Activated naive CD4-positive, alpha-beta T cell treated with anti-CD3 and anti-CD28 coated beads, Interleukin-2, amount 50 U/mL, for 72 hours (primary cell): ENCODE measurements around the gene GNRHR. TPM values are rescaled to one million over a fixed set of nuclear protein-coding genes. Genes with fewer than 3 reads are reported as not detected.
"Not testable (repeated sequence)": the region's sequence is repeated elsewhere in the genome, so short reads cannot be mapped to it uniquely, and the experiment has no call there.

Experiments
- ATAC-seq, 2 donors: fragments of 150-1000 bp; cut with Tn5 transposase; 2 replicates each; pipeline ENCODE4 v1.10.0; 2021; ENCODE audit warnings: mild to moderate bottlenecking in 2 of 2, moderate library complexity in 2 of 2
- DNase-seq, 2 donors: peaks; one replicate each; pipeline ENCODE4 v3.0.0; 2021 to 2022; ENCODE audit warnings: low spot score in 2 of 2
- H3K27ac Mint-ChIP-seq, 2 donors: one replicate each; pipeline ENCODE4 v1.8.0; 2022; ENCODE audit warnings: mild to moderate bottlenecking in 2 of 2, mixed read lengths in 2 of 2
- H3K36me3 Mint-ChIP-seq, 2 donors: one replicate each; pipeline ENCODE4 v1.8.0; 2022; ENCODE audit warnings: mixed read lengths in 2 of 2
- H3K9me3 Mint-ChIP-seq, 2 donors: one replicate each; pipeline ENCODE4 v1.8.0; 2022; ENCODE audit warnings: mixed read lengths in 2 of 2
- total RNA-seq, 2 donors: library from RNA; stranded (reverse); gene quantifications; one replicate each; pipeline ENCODE4 v1.2.3, GENCODE V29; 2022

Gene GNRHR
- total RNA-seq, 2 donors from 2014 or later = not detected

DNA sequence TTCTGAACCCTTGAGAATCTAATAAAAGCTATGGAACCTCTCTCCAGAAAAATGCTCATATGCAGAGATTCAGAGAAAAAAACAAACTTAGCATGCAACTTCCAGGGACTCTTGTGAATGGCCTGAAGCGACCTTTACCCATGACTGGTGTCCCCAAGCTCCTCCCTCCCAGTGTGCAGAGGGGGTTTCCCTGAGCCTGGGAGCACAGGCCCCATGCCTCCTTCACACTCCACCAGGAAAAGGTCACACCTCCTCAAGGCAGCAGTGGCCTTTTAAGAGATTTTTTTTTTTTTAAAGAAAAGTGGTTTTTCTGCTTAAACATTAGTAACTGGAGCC is 40.0 kb downstream of the GNRHR start:
- peaks cover 13 to 14% of the 10 kb centered on the region in 2 donors for H3K36me3 Mint-ChIP-seq
- DNase-seq = peak; percentile 29 to 69

DNA sequence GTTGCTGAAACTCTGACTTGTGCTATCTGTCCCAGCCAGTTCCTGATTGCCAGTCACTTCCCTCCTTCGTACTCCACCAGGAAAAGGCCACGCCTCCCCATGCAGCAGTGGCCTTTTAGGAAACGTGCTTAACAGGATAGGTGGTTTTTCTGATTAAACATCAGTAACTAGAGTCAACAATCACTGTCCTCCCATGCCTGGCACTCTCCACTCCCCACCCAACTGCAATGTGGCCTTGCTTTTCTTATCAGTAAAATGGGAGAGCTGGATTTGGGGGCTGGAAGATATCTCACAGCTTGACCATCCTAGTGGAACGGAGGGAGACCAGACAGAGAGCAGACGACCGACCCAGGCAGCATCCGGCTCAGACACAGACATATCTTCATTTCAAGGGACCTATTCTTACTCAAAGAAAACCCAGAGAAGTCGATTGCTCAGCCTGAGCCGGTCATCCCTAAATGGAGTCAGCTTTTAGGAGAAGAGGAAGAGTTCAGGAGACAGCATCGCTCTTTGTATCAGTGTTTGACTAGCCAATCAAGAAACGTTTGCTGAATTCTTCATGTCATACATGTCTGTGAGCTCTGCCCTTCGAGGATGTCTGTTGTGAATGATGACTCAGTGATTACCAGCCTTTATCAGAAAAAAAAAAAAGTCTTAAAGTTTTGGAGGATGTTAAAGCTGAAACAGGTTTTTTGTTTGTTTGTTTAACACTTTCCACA is 40.5 kb downstream of the GNRHR start:
- Mint-ChIP-seq H3K27ac (peak overlapping the region; percentile 17 to 86), H3K36me3 (peaks cover 14 to 16% of the 10 kb centered on the region in 2 donors), H3K9me3 (no peaks in the 10 kb centered on the region)
- DNase-seq (no peak), ATAC-seq (peak; percentile 67 to 70)

More for the DNA sequence above, 40.0 kb downstream of the GNRHR start:
- Mint-ChIP-seq H3K27ac (peak overlapping the region; percentile 44 to 86), H3K9me3 (no peaks in the 10 kb centered on the region)
- peak; percentile 80 to 100 for ATAC-seq

DNA sequence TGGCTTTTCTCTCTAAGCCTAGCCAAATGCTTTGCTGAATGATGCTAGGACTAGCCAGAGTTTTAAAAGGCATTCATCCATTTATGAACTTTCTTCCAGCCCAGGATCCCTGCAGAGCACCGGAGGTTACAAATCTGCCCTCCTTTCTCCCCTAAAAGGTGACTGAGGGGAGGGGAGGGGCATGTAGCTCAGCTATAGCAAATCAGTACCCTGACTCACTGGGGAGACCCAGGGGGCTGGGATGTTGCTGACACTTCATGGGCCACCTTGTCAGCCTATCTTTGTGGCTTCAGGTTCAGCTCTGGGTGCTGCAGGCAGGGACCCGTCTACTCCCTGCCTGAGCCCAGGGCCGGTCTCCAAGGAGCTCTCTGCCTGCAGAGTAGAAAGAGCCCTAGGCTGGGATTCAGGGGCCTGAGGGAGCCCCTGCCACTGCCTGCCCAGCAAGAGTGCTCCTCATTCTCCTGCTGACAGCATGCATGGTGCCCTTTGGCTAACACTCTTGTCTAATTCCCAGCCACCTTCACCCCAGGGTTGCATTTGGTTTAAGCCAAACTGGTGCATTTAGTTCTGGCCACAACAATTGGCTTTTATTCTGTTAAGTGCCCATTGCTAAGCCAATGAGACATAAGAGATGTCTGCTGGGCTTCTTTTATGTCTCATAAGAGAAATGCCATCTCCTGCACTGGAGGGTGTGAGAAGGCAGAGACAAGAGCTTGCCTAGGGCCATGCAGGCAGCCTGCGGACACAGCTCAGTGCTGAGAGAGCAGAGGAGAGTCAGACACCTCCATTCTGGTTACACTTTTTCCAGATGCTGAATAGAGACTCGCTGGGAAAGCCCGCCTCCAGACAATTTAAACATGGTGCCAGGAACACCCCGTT is 41.3 kb downstream of the GNRHR start:
- ATAC-seq (no peak), DNase-seq (no peak)
- Mint-ChIP-seq H3K36me3 (peaks cover 18 to 24% of the 10 kb centered on the region in 2 donors), H3K27ac (peak overlapping the region; percentile 56 to 86), H3K9me3 (no peaks in the 10 kb centered on the region)

DNA sequence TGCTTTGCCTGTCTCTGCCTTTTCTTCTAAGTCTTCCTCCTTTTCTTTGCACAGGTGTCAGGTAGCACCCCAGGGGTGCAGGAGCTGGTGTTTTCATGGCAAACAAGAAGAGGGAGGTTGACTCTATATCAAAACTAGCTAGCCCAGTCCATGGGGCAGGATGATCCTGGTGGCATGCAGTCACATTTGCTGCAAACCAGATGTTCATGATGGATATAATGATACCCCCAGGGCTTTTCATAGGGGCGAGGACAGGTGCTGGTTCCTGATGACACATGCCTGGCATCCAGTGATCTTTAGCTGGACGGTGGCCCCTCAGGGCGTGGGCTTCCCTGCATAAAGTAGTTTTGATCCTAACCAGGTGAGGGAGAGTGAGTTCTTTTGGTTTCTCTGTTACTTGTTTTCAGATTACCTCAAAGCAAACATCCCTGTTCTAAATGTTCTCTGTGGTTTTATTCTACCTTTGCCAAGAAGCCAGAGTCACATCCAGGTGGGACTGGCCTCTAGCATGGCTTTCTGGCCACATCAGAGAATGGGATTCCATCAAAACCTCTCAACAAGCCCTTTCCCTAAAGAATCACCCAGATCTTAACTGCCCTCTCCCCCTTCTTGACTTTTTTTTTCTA is 42.1 kb downstream of the GNRHR start:
- Mint-ChIP-seq H3K36me3 (peaks cover 18 to 31% of the 10 kb centered on the region in 2 donors), H3K27ac (peak overlapping the region in 1 of 2 donors; percentile 56), H3K9me3 (no peaks in the 10 kb centered on the region)
- DNase-seq (no peak), ATAC-seq (no peak)

DNA sequence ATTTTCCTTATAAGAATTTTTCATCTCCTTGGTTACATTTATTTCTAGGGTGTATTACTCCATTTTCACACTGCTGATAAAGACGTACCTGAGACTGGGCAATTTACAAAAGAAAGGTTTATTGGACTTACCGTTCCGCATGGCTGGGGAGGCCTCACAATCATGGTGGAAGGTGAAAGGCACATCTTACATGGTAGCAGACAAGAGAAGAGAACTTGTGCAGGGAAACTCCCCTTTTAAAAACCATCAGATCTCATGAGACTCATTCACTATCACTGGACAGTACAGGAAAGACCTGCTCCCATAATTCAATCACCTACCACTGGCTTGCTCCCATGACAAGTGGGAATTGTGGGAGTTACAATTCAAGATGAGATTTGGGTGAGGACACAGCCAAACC is 47.5 kb downstream of the GNRHR start:
- Mint-ChIP-seq H3K9me3 (peaks cover 9 to 23% of the 10 kb centered on the region in 2 donors), H3K36me3 (peaks cover 35 to 72% of the 10 kb centered on the region in 2 donors)
- H3K27ac Mint-ChIP-seq, DNase-seq, ATAC-seq: not testable (repeated sequence)

DNA sequence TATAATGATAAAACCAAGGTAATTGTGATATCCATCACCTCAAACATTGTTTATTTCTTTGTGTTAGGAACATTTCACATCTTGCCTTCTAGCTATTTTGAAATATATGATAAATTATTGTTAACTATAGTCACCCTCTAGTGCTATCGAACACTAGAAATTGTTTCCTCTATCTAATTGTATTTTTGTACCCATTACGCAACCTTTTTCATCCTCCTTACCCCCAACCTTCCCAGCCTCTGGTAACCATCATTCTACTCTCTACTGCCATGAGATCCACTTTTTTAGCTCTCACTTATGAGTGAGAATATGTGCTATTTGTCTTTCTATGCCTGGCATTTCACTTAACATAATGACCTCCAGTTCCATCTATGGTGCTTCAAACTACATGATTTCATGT is 49.3 kb downstream of the GNRHR start:
- H3K9me3 Mint-ChIP-seq = peaks cover 9 to 23% of the 10 kb centered on the region in 2 donors
- no peak for ATAC-seq
- no peak overlapping the region for H3K27ac Mint-ChIP-seq
- peaks cover 50 to 83% of the 10 kb centered on the region in 2 donors for H3K36me3 Mint-ChIP-seq
- DNase-seq = no peak

DNA sequence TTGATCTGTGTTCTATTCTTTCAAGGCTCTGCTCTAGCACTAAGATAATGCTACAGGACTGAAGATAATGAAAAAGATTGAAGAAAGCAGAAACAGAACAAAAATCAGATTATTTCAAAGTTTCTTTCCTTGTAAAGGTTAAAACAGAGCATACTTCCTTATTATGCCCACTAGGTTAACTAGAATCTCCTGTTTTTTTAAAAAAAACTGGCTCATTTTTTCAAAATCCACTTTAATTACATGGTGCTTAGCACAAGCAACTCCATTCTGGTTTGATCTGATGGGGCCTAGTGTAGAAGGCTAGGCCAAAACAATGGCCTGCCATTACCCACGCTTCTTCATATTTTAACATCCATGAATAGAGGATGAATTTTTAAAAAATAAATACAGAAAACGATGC is 52.0 kb downstream of the GNRHR start:
- Mint-ChIP-seq H3K9me3 (peaks cover 9 to 23% of the 10 kb centered on the region in 2 donors), H3K36me3 (peaks cover 45 to 71% of the 10 kb centered on the region in 2 donors), H3K27ac (peak overlapping the region in 1 of 2 donors; percentile 88)
- no peak for ATAC-seq
- DNase-seq = no peak

- ATAC-seq (no peak), DNase-seq (no peak)
- H3K36me3 Mint-ChIP-seq = peaks cover 41 to 65% of the 10 kb centered on the region in 2 donors
- H3K9me3 Mint-ChIP-seq = peaks cover 6 to 19% of the 10 kb centered on the region in 2 donors
- peak overlapping the region; percentile 88 to 97 for H3K27ac Mint-ChIP-seq
Observed at GRCh38 chr4:67701517-67701850, 52.7 kb downstream of the GNRHR start.

GRCh38 chr4:67700738-67701516 is 53.3 kb downstream of the GNRHR start, which contains the start of gene UBA6:
UBA6 (minus strand) TSS chr4:67701155; CDS start chr4:67701119, 36 bp downstream.
- DNase-seq = peak; percentile 92 to 96
- peak; percentile 99 to 100 for ATAC-seq
- peaks cover 3 to 14% of the 10 kb centered on the region in 2 donors for H3K9me3 Mint-ChIP-seq
- peaks cover 35 to 64% of the 10 kb centered on the region in 2 donors for H3K36me3 Mint-ChIP-seq
- peak within 1 kb of the TSS; percentile 88 to 97 for H3K27ac Mint-ChIP-seq

DNA sequence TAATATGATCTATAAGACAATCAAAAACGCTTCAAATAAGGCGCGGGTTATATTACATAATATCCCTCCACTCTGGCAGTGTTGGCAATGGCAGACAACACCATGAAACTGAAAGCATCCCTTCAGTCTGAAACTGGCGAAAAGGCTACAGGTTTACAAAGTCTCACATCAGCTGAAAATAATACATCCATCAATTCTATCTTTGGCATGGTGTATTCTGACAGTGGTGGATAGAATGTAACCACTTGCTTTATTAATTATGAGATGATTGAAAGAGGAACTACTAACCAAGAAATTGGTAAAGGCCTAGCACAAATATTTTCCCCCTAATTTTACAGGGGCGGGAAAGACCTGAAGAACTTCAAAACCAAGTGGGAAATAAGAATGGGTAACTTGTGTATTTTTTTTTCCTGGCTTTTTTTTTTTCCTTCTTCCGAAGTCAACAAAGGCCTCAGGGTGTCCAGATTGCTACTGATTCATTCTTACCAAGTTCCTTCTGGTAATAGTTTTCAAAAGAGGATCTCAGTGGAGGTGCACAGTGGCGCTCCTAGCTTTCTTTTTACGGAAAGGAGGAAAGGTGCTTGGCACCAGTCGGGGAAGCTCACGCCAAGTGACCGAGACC is 54.0 kb downstream of the GNRHR start:
- Mint-ChIP-seq H3K36me3 (peaks cover 28 to 64% of the 10 kb centered on the region in 2 donors), H3K27ac (peak overlapping the region; percentile 88), H3K9me3 (peaks cover 0 to 10% of the 10 kb centered on the region in 2 donors)
- ATAC-seq (peak in 1 of 2 donors; percentile 1), DNase-seq (no peak)

DNA sequence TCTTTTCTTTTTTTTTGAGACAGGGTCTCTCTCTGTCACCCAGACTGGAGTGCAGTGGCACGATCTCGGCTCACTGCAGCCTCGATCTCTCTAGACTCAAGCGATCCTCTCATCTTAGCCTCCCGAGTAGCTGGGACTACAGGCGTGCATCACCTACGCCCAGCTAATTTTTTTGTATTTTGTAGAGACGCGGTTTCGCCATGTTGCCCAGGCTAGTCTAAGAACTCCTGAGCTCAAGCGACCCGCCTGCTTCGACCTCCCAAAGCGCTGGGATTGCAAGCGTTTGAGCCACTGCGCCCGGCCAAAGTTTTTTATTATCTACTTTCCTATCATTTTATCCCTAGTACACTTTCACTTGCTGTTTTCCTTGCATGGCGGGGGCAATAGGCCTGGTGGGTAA is 54.6 kb downstream of the GNRHR start:
- ATAC-seq (no peak), DNase-seq (no peak)
- H3K36me3 Mint-ChIP-seq = peaks cover 24 to 64% of the 10 kb centered on the region in 2 donors
- H3K9me3 Mint-ChIP-seq = peaks cover 0 to 4% of the 10 kb centered on the region in 2 donors
- peak overlapping the region; percentile 88 for H3K27ac Mint-ChIP-seq

DNA sequence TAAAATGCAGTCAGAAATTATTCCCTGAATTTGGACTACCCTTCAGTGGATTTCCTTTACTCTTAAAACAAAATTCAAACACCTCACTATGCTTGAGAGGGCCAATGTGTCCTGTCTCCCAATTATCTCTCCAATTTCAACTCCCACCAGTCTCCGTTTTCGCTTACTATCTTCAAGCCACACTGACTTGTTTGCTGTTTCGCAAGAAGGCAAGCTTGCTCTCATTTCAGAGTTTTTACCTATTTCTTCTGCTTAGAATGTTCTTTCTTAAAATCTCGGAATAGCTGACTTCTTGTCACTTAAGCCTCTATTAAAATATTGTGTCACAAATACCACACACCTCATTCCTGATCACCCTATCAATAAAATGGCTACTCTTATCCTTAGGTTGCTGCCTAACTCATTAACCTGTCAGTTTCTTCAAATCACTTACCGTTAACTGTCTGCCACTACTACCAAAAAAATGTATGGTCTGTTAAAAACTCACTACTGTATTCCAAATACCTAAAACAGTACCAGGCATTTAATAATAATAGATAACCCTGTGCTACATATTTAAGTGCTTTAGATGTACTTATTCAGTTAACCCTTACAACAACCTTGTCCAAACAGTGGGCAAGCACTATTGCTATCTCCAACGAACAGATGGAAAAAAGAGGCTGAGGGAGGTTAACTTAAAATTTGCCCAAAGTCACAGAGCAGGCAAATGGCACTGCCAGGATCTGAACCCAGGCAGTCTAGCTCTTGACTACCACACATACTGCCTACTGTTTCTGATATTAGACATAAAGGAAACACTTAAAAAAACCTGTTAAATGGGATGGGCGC is 56.1 kb downstream of the GNRHR start:
- no peak overlapping the region for H3K27ac Mint-ChIP-seq
- H3K36me3 Mint-ChIP-seq = peaks cover 20 to 61% of the 10 kb centered on the region in 2 donors
- no peak for DNase-seq
- no peaks in the 10 kb centered on the region for H3K9me3 Mint-ChIP-seq
- no peak for ATAC-seq

- Mint-ChIP-seq H3K27ac (no peak overlapping the region), H3K9me3 (no peaks in the 10 kb centered on the region), H3K36me3 (peaks cover 35 to 66% of the 10 kb centered on the region in 2 donors)
- DNase-seq (no peak), ATAC-seq (no peak)
Observed at GRCh38 chr4:67696061-67696460, 58.1 kb downstream of the GNRHR start.

GRCh38 chr4:67694662-67695061 is 59.5 kb downstream of the GNRHR start:
- Mint-ChIP-seq H3K36me3 (peaks cover 23 to 55% of the 10 kb centered on the region in 2 donors), H3K9me3 (no peaks in the 10 kb centered on the region), H3K27ac (no peak overlapping the region)
- ATAC-seq (no peak), DNase-seq (no peak)

DNA sequence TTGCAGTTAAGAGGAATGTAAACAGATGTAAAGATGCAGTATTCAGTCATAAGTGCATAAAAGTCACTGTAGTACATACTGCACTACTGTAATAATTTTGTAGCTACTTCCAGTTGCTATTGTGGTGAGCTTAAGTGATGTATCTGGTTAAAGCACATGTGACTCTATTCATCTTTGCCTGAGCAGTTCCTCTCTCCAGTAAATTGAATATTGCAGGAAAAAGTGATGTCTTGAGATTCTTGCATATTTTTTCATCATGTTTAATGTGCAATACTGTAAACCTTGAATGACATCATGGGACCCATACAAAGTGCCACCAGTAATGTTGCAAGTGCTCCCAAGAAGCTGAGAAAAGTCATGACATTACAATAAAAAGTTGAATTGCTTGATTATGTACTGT is 62.9 kb downstream of the GNRHR start:
- Mint-ChIP-seq H3K36me3 (peaks cover 23 to 44% of the 10 kb centered on the region in 2 donors), H3K9me3 (no peaks in the 10 kb centered on the region), H3K27ac (no peak overlapping the region)
- DNase-seq (no peak), ATAC-seq (no peak)
